Left lung (tissue), 10 donors: Measurements from ENCODE around the gene HPS6. TPM values are rescaled to one million over a fixed set of nuclear protein-coding genes. Genes with fewer than 3 reads are reported as not detected.

Source experiments
- ATAC-seq: fragments of 200-7000 bp; cut with Tn5 transposase; one replicate; pipeline ENCODE4 v1.9.1; 2020; ENCODE audit warnings: moderate library complexity
- DNase-seq, 4 donors: peaks; one replicate each; pipeline ENCODE4 v3.0.0-alpha.2; 2013 to 2020
- H3K27ac ChIP-seq, 2 donors: fragments of 200-600 bp; sonication (generic) in 1 of 2; one replicate each; pipeline versions ENCODE4 v1.5.0 to v1.8.0; 2020 to 2021
- H3K27me3 ChIP-seq, 2 donors: fragments of 200-600 bp; sonication (generic) in 1 of 2; one replicate each; pipeline versions ENCODE4 v1.5.0 to v1.8.0; 2020 to 2021
- H3K36me3 ChIP-seq, 2 donors: fragments of 200-600 bp; sonication (generic) in 1 of 2; one replicate each; pipeline versions ENCODE4 v1.5.0 to v1.8.0; 2020 to 2021
- H3K4me1 ChIP-seq, 2 donors: fragments of 200-600 bp; one replicate each; pipeline ENCODE4 v1.8.0; 2021
- H3K4me3 ChIP-seq, 2 donors: fragments of 200-600 bp; sonication (generic) in 1 of 2; one replicate each; pipeline versions ENCODE4 v1.5.0 to v1.8.0; 2020 to 2021; ENCODE audit warnings: mild to moderate bottlenecking in 1 of 2
- H3K9me3 ChIP-seq, 2 donors: fragments of 200-600 bp; sonication (generic) in 1 of 2; one replicate each; pipeline versions ENCODE4 v1.5.0 to v1.8.0; 2020 to 2021
- intact Hi-C, 2 donors: fragments of 100-400 bp; cut with DNase I; formaldehyde crosslinking; loops; one replicate each; pipeline versions ENCODE4 v1.11.2 to v1.14.2; 2022
- polyA plus RNA-seq, 6 donors: library from polyadenylated mRNA; unstranded; fragments of 120-200 nt; gene quantifications; one replicate each; pipeline ENCODE4 v1.2.1, GENCODE V29; 2013; ENCODE audit not compliant: insufficient read length in 6 of 6
- total RNA-seq, 2 donors: library from RNA; stranded (reverse); fragmentation: NEBNext Ultra II Directional; extraction: Animal tissue kit (Norgen Biotek cat#: 25700); gene quantifications; one replicate each; pipeline ENCODE4 v1.2.1, GENCODE V29; 2021
- TF ChIP-seq, protein P1 (sequence below), 2 donors: fragments of 200-600 bp; sonication (generic) in 1 of 2; IDR thresholded peaks; one replicate each; pipeline versions ENCODE4 v1.5.0 to v1.8.0; 2021; ENCODE audit warnings: antibody characterized with exemption in 2 of 2
- donor health status: DM: no; HTN: yes; CAD: no.
- donor health status: DM: no; HTN: no; CAD: no.

Gene HPS6
- total and polyA plus RNA-seq, 8 donors, result 7.6 to 21.0 (median 11.7) TPM

DNA sequence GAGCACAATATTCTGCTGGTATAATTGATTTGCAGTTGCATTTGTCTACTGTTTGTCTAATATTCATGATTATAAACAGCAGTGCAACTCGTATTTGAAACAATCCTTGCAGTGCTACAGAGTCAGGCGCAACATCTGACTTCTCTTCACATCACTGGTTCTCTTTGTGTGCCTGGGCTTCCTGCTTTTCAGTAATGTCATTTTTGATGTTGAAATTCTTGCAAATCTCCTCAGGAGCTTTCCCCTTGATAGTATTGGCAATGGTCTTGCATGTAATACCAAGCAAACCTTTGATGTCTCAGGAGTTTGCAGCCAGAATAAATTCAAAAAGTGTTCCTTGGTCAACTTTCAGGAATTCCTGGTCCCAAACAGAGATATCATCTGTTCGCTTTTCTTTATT lies 20.2 kb downstream of the HPS6 start:
- H3K4me3 ChIP-seq, result no peak overlapping the region
- H3K36me3 ChIP-seq, result no peaks in the 10 kb centered on the region
- intact Hi-C loops, result no loop called here
- no peaks in the 10 kb centered on the region for H3K27me3 ChIP-seq
- H3K27ac ChIP-seq, result no peak overlapping the region
- TF ChIP-seq, protein P1, sequence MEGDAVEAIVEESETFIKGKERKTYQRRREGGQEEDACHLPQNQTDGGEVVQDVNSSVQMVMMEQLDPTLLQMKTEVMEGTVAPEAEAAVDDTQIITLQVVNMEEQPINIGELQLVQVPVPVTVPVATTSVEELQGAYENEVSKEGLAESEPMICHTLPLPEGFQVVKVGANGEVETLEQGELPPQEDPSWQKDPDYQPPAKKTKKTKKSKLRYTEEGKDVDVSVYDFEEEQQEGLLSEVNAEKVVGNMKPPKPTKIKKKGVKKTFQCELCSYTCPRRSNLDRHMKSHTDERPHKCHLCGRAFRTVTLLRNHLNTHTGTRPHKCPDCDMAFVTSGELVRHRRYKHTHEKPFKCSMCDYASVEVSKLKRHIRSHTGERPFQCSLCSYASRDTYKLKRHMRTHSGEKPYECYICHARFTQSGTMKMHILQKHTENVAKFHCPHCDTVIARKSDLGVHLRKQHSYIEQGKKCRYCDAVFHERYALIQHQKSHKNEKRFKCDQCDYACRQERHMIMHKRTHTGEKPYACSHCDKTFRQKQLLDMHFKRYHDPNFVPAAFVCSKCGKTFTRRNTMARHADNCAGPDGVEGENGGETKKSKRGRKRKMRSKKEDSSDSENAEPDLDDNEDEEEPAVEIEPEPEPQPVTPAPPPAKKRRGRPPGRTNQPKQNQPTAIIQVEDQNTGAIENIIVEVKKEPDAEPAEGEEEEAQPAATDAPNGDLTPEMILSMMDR (IDR thresholded peaks at IDR 0.05), result no peak
- no peaks in the 10 kb centered on the region for H3K4me1 ChIP-seq
- DNase-seq (no peak), ATAC-seq (no peak)
- H3K9me3 ChIP-seq, result no peaks in the 10 kb centered on the region

DNA sequence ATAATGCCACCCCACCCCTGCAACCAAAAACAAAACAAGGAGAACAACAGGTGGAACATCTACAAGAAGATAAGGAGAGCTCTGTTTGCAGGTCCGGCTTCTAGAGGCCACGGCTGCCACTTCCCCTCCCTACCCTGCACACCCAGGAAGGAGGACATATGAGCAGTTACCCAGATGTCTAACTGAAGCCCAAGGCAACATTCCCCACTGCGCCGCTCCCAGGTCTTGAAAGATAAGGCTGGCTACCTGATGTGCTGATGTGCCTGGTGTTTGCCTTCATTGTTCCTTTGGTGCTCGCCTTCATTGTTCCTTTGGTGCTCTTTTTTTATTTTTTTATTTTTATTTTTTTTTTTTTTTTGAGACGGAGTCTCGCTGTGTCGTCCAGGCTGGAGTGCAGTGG lies 21.0 kb downstream of the HPS6 start:
- Histone ChIP-seq H3K36me3 (no peaks in the 10 kb centered on the region), H3K27me3 (no peaks in the 10 kb centered on the region), H3K4me1 (no peaks in the 10 kb centered on the region), H3K4me3 (no peak overlapping the region), H3K9me3 (no peaks in the 10 kb centered on the region), H3K27ac (no peak overlapping the region)
- intact Hi-C loops, result no loop called here
- ATAC-seq (no peak), DNase-seq (no peak)
- TF ChIP-seq, protein P1 (IDR thresholded peaks at IDR 0.05), result no peak

DNA sequence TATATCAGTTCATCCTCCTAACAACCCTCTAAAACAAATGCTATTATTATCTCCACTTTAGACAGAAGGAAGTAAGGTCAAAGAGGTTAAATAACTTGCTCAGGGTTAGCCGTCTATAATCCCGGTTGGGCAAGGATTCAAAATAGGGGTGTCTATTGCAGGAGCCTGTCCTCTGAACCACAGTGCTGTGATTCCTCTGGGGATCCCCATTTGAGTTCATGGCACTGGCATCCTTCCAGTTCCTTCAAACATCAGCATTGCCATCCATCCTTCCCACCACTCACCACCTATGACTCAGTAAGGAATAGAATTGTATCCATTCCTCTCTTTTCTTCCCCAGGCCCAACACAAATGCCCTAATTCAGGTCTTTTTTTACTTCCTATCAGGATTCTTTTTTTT lies 25.6 kb downstream of the HPS6 start:
- Histone ChIP-seq H3K9me3 (no peaks in the 10 kb centered on the region), H3K4me3 (no peak overlapping the region), H3K27me3 (no peaks in the 10 kb centered on the region), H3K27ac (no peak overlapping the region), H3K36me3 (no peaks in the 10 kb centered on the region), H3K4me1 (no peaks in the 10 kb centered on the region)
- DNase-seq, result no peak
- TF ChIP-seq, protein P1 (IDR thresholded peaks at IDR 0.05), result no peak
- intact Hi-C loops, result no loop called here
- no peak for ATAC-seq

DNA sequence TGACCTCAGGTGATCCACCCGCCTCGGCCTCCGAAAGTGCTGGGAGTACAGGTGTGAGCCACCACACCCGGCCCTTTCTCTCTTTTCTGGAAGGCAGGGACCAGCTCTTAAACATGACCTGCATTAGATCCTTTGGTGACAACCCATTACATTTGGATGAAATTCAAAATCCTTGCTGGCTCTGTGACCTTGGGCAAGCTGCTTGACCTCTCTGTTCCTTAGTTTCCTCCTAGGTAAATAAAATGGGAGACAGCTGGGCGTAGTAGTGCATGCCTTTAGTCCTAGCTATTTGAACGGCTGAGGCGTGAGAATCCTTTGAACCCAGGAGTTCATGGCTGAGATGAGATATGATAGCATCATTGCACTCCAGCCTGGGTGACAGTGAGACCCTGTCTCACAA lies 31.3 kb downstream of the HPS6 start:
- Histone ChIP-seq H3K9me3 (no peaks in the 10 kb centered on the region), H3K27ac (no peak overlapping the region), H3K27me3 (no peaks in the 10 kb centered on the region), H3K4me1 (no peaks in the 10 kb centered on the region), H3K4me3 (no peak overlapping the region), H3K36me3 (no peaks in the 10 kb centered on the region)
- DNase-seq (no peak), ATAC-seq (no peak)
- TF ChIP-seq, protein P1 (IDR thresholded peaks at IDR 0.05), result no peak
- intact Hi-C loops, result no loop called here

DNA sequence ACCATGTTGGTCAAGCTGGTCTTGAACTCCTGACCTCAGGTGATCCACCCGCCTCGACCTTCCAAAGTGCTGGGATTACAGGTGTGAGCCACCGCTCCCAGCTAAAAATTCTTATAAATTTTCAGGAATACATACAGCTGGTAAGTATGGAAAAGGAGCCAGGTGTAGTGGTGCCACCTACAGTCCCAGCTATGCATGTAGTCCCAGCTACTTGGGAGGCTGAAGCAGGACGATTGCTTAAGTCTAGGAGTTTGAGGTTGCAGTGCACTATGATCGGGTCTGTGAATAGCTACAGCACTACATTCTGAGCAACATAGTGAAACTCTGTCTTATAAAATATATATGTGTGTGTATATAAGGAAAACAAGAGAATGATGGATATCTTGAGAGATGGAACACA lies 36.0 kb downstream of the HPS6 start:
- no peak for ATAC-seq
- intact Hi-C loops, result no loop called here

More for the DNA sequence above, 36.0 kb downstream of the HPS6 start:
- DNase-seq, result no peak
- Histone ChIP-seq H3K4me3 (no peak overlapping the region), H3K4me1 (peaks cover 0 to 4% of the 10 kb centered on the region in 2 donors), H3K9me3 (no peaks in the 10 kb centered on the region), H3K27me3 (no peaks in the 10 kb centered on the region), H3K36me3 (no peaks in the 10 kb centered on the region), H3K27ac (no peak overlapping the region)
- TF ChIP-seq, protein P1 (IDR thresholded peaks at IDR 0.05), result no peak
